SK-N-SH treated with all-trans-retinoic acid at 6 μM for 48 hours (cell line): Measurements from ENCODE around the gene CNKSR2.

Experiments used
- ATAC-seq: fragments of 200-7000 bp; cut with Tn5 transposase; 3 replicates; pipeline ENCODE4 v1.9.1; 2020; ENCODE audit warnings: mild to moderate bottlenecking, moderate library complexity
- ARNTL ChIP-seq: fragments of 450-650 bp; formaldehyde crosslinking; IDR thresholded peaks from 2 replicates; pipeline ENCODE4 v1.5.0; 2020; ENCODE audit warnings: low read depth, mild to moderate bottlenecking, moderate library complexity, borderline replicate concordance
- BACH2 ChIP-seq: fragments of 250-450 bp; sonication (Bioruptor Pico); IDR thresholded peaks from 2 replicates; pipeline ENCODE4 v1.9.0; 2021; ENCODE audit warnings: mild to moderate bottlenecking, borderline replicate concordance
- CREB5 ChIP-seq: fragments of 250-450 bp; sonication (Bioruptor Pico); IDR thresholded peaks from 2 replicates; pipeline ENCODE4 v1.5.1; 2020; ENCODE audit warnings: low read depth, mild to moderate bottlenecking, moderate library complexity
- CSDC2 ChIP-seq: fragments of 250-450 bp; sonication (Bioruptor Pico); IDR thresholded peaks from 2 replicates; pipeline ENCODE4 v1.5.0; 2020; ENCODE audit warnings: mild to moderate bottlenecking, moderate library complexity
- CSRNP3 ChIP-seq: fragments of 250-450 bp; sonication (Bioruptor Pico); IDR thresholded peaks from 2 replicates; pipeline ENCODE4 v1.5.1; 2021; ENCODE audit warnings: mild to moderate bottlenecking, moderate library complexity
- ESRRG ChIP-seq: fragments of 250-450 bp; sonication (Bioruptor Pico); IDR thresholded peaks from 2 replicates; pipeline ENCODE4 v1.6.1; 2021; ENCODE audit warnings: mild to moderate bottlenecking
- ISL1 ChIP-seq: fragments of 250-450 bp; sonication (Bioruptor Pico); IDR thresholded peaks from 2 replicates; pipeline ENCODE4 v2.1.2; 2022; ENCODE audit warnings: mild to moderate bottlenecking, moderate library complexity
- PATZ1 ChIP-seq: fragments of 250-450 bp; sonication (Bioruptor Pico); IDR thresholded peaks from 2 replicates; pipeline ENCODE4 v1.8.0; 2020; ENCODE audit warnings: mild to moderate bottlenecking, moderate library complexity, borderline replicate concordance
- PPARA ChIP-seq: fragments of 250-450 bp; sonication (Bioruptor Pico); IDR thresholded peaks from 2 replicates; pipeline ENCODE4 v1.5.0; 2020; ENCODE audit warnings: mild to moderate bottlenecking, borderline replicate concordance
- RARB ChIP-seq: fragments of 250-450 bp; sonication (Bioruptor Pico); IDR thresholded peaks from 2 replicates; pipeline ENCODE4 v1.8.0; 2021; ENCODE audit warnings: mild to moderate bottlenecking, moderate library complexity
- SNAI2 ChIP-seq: fragments of 250-450 bp; sonication (Bioruptor Pico); IDR thresholded peaks from 2 replicates; pipeline ENCODE4 v1.5.0; 2020; ENCODE audit warnings: mild to moderate bottlenecking, moderate library complexity
- TCF4 ChIP-seq: fragments of 250-450 bp; sonication (Bioruptor Pico); IDR thresholded peaks from 2 replicates; pipeline ENCODE4 v1.8.0; 2021; ENCODE audit warnings: mild to moderate bottlenecking, moderate library complexity, borderline replicate concordance
- TSHZ2 ChIP-seq: fragments of 250-450 bp; sonication (Bioruptor Pico); IDR thresholded peaks from 2 replicates; pipeline ENCODE4 v1.5.0; 2020; ENCODE audit warnings: mild to moderate bottlenecking, moderate library complexity
- ZC3H10 ChIP-seq: fragments of 250-450 bp; sonication (Bioruptor Pico); IDR thresholded peaks from 2 replicates; pipeline ENCODE4 v1.5.1; 2021; ENCODE audit warnings: mild to moderate bottlenecking, moderate library complexity
- ZFP3 ChIP-seq: fragments of 250-450 bp; sonication (Bioruptor Pico); IDR thresholded peaks from 2 replicates; pipeline ENCODE4 v1.5.0; 2020; ENCODE audit warnings: mild to moderate bottlenecking, moderate library complexity
- ZFP30 ChIP-seq: fragments of 450-650 bp; formaldehyde crosslinking; IDR thresholded peaks from 2 replicates; pipeline ENCODE4 v1.5.0; 2022; ENCODE audit warnings: mild to moderate bottlenecking, moderate library complexity
- ZNF565 ChIP-seq: fragments of 450-650 bp; formaldehyde crosslinking; conservative IDR thresholded peaks from 2 replicates; pipeline ENCODE4 v1.5.0; 2020; ENCODE audit warnings: low read depth, mild to moderate bottlenecking, moderate library complexity
- ZNF70 ChIP-seq: fragments of 450-650 bp; formaldehyde crosslinking; IDR thresholded peaks from 2 replicates; pipeline ENCODE4 v1.5.0; 2020; ENCODE audit warnings: mild to moderate bottlenecking, moderate library complexity
- ZNF8 ChIP-seq: fragments of 450-650 bp; formaldehyde crosslinking; IDR thresholded peaks from 2 replicates; pipeline ENCODE4 v1.5.0; 2020; ENCODE audit warnings: mild to moderate bottlenecking, moderate library complexity

CNKSR2 gene

GRCh38 chrX:21675931-21676330, 301.7 kb downstream of the CNKSR2 start:
- ATAC-seq: no peak
- TF ChIP-seq TCF4 (CRISPR knock-in tag): no peak
- TF ChIP-seq ZNF565 (CRISPR knock-in tag): no peak
- no peak for TF ChIP-seq ZFP30 (CRISPR knock-in tag)
- TF ChIP-seq CSRNP3 (CRISPR knock-in tag): no peak
- TF ChIP-seq PATZ1 (CRISPR knock-in tag): no peak
- TF ChIP-seq CREB5 (CRISPR knock-in tag): no peak
- TF ChIP-seq ZNF70 (CRISPR knock-in tag): no peak
- no peak for TF ChIP-seq TSHZ2 (CRISPR knock-in tag)
- TF ChIP-seq SNAI2: no peak
- no peak for TF ChIP-seq ZC3H10 (CRISPR knock-in tag)

- no peak for TF ChIP-seq ARNTL (CRISPR knock-in tag)
- no peak for ATAC-seq
Measured at GRCh38 chrX:21678048-21678612, 303.9 kb downstream of the CNKSR2 start.

- ATAC-seq: no peak
- TF ChIP-seq ZFP30 (CRISPR knock-in tag) (no peak), RARB (CRISPR knock-in tag) (no peak), ZNF565 (CRISPR knock-in tag) (no peak)
Measured at GRCh38 chrX:21683941-21684340, 309.7 kb downstream of the CNKSR2 start.

- no peak for ATAC-seq
- TF ChIP-seq PATZ1 (CRISPR knock-in tag): no peak
- TF ChIP-seq TCF4 (CRISPR knock-in tag): no peak
- no peak for TF ChIP-seq ZNF565 (CRISPR knock-in tag)
- no peak for TF ChIP-seq BACH2
- TF ChIP-seq ZFP3 (CRISPR knock-in tag): no peak
- TF ChIP-seq RARB (CRISPR knock-in tag): no peak
- TF ChIP-seq CSDC2 (CRISPR knock-in tag): no peak
Measured at GRCh38 chrX:21691512-21692018, 317.3 kb downstream of the CNKSR2 start.

- no peak for ATAC-seq
- TF ChIP-seq TCF4 (CRISPR knock-in tag): no peak
- no peak for TF ChIP-seq ESRRG
- TF ChIP-seq ZC3H10 (CRISPR knock-in tag): no peak
- TF ChIP-seq CSRNP3 (CRISPR knock-in tag): no peak
- no peak for TF ChIP-seq RARB (CRISPR knock-in tag)
- TF ChIP-seq PATZ1 (CRISPR knock-in tag): no peak
- TF ChIP-seq PPARA (CRISPR knock-in tag): no peak
- no peak for TF ChIP-seq ISL1
- TF ChIP-seq ZNF8 (CRISPR knock-in tag): no peak
- TF ChIP-seq ZNF70 (CRISPR knock-in tag): no peak
- TF ChIP-seq SNAI2: no peak
- no peak for TF ChIP-seq BACH2
Measured at GRCh38 chrX:21698272-21698671, 324.1 kb downstream of the CNKSR2 start.
